ENCODE results near the gene AP1G1.

The AP1G1 gene

GRCh38 chr16:71748226-71748625 is 60.4 kb downstream of the AP1G1 start:
- DNase-seq = no peak

GRCh38 chr16:71746442-71747046 is 62.1 kb downstream of the AP1G1 start:
- no peak for DNase-seq

GRCh38 chr16:71738855-71739254 is 69.8 kb downstream of the AP1G1 start:
- no peak for DNase-seq

DNA sequence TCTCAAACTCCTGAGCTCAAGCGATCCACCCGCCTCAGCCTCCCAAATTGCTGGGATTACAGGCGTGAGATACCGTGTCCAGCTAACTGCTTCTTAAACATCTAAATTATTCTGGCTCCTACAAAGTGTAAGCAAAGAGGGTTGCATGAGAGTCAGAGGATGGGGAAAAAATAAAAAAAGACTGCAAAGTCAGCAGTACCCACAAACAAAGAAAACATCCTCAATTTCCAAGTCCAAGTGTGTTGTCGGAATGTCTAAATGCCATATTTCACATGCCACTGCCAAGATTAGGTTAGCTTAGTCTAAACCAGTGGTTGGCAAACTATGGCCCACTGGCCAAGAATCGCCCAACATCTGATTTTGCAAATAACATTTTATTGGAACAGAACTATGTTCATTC is 71.1 kb downstream of the AP1G1 start:
- no peak for DNase-seq

- no peak for DNase-seq
These were observed 74.1 kb downstream of the AP1G1 start for GRCh38 chr16:71734511-71734910.

DNA sequence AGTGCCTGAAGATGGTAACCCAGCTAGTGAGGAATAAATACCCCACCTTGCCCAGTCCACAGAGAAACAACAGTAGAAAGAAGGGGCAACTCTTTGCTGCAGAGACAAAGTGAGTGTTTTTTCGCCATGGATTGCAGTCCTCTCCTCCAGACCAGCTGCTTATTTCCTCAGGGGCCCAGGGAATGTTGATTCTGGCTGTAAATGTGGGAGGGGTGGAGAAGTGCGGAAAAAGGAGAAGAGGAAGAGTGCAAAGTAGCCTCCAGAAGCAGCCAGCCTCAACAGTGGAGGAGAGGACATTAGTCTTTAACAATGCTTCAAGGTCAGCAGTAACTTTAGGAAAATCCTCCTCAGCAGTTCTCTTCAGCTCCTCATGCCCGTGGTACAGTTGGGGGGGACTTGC is 76.0 kb downstream of the AP1G1 start:
- no peak for DNase-seq

DNA sequence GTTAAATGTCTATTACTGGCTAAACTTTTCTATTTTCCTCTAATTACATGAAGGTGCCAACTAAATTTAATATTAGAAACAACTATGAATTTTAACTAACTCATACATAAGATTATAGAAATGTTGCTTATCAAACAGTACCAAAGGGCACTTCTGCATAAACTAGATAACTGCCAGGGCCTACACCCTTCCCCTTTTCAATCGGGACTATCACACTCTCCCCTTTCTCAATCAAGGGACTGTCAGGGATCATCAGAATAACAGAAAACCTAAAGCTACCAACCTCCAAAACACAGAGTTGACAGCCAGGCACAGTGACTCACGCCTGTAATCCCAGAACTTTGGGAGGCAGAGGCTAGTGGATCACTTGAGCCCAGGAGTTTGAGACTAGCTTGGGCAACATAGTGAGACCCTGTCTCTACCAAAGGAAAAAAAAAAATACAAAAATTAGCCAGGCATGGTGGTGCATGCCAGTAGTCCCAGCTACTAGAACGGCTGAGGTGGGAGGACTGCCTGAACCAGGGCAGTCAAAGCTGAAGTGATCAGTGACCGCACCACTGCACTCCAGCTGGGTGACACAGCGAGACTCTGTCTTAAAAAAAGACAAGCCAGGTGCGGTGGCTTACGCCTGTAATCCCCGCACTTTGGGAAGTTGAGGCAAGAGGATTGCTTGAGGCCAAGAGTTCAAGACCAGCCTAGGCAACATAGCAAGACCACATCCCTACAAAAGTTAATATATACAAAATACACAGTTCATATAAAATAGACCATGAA is 80.9 kb downstream of the AP1G1 start:
- DNase-seq = no peak

GRCh38 chr16:71726476-71727315 is 81.9 kb downstream of the AP1G1 start:
- no peak for DNase-seq

DNA sequence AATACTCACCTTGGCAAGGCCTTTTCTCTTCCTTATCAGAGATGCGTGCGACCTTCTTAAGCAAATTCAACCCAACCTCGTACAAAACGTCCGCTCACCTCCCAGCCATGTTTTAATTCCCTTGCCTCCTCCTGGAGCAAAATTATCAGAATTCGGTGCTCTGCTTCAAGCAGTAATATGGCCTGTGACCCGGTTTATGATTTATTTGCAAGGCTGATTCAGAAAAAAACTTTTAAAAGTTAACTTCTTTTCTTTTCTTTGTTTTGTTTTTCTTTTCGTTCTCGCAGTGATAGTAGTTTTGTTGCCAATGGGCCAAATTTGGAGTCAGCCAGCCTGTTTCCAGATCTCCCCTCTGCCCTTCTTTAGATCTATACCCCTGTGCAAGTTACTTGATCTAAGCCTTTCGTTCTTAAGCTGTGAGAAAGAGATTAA is 84.3 kb downstream of the AP1G1 start, which contains the start of gene PHLPP2:
Gene PHLPP2, minus strand, starts transcription at position 382 of the 432 bp plus-strand sequence. CDS start 9,906 bp downstream, outside the sequence.
- DNase-seq = no peak

DNA sequence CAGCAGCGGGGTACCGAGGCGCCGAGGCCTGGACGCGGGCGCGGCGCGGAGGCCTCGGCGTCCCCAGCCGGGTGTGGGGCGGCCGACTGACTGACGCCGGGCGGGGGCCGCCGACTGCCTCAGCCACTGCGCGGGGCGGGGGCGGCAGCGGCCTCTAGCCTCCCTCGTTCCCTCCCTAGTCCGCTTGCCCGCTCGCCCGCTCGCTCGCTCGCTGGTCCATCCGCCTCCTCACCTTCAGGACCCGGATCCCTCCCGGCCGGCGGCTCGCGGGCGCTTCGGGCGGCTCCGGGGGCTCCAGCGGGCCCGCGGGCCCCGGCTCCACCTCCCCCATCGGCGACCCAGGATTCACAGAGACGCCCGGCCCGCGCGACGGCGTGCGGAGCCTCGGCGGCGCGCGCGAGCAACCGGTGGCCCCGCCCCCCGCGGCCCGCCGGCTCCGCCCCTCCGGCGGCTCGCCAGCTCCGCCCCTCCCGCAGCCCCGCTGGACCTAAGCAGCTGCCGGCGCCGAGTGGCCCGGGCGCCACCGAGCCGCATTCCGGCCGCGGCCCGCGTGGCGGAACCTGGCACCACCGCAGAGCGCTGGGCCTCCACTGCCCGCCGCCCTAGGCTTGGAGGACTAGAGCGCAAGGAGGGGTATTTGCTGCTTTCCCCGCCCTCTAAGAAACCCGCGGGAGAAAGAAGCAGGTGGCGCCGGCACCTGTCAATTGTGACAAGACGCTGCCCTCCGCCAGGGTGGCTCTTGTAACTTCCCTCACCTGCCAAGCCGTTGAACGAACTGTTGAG is 84.9 kb downstream of the AP1G1 start:
- DNase-seq = peak; percentile 83

- peak; percentile 79 for DNase-seq
These were observed 85.7 kb downstream of the AP1G1 start for GRCh38 chr16:71722801-71723536.

- DNase-seq = no peak
These were observed 87.4 kb downstream of the AP1G1 start for GRCh38 chr16:71721066-71721740.

- DNase-seq = no peak
These were observed 96.1 kb downstream of the AP1G1 start for GRCh38 chr16:71712501-71712900.

DNA sequence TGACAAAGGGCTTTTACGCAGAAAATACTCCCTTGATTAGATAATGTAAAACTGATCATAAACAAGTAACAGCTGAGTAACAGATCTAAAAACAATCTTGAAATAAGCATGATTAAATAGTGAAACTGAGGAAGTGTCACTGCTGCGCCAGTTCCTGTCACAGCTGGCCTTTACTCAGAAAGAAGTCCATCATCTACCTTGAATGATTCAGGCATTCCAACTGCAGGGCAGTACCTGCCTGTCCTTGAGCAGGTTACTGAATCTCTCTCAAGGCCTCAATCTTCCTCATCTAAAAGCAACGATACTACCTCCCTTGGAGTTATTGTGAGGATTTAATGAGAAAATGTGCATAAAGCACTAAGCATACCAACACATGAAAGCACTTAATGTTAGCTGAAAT is 96.8 kb downstream of the AP1G1 start:
- DNase-seq = no peak

DNA sequence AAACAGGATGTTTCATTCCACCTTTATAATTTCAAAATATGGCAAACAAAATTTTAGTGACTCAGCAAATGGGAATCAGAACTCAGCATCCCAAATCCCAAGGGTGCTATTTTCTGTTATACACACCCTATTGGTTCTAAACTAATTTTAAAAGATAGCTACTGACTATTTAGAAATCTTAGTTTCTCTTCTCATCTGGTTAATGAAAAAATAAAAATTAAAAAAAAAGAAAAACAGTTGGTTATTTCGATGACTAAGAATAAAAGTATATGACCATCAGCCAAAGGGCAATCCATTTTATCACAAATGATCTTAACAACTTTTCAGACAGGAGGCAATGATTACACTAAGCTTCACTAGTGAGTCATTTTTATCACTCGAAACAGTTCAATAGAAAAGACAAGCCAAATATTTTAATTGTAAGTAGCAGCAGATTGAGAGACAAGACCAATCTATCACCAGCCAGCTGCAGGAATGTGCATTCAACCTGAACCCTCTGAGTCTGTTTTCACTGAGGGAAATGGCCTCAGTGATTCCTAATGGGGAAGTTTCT is 99.3 kb downstream of the AP1G1 start:
- DNase-seq = no peak

GRCh38 chr16:71708696-71709095 is 99.9 kb downstream of the AP1G1 start:
- no peak for DNase-seq

GRCh38 chr16:71707199-71707598 is 101.4 kb downstream of the AP1G1 start:
- no peak for DNase-seq

- no peak for DNase-seq
These were observed 102.6 kb downstream of the AP1G1 start for GRCh38 chr16:71706046-71706445.

GRCh38 chr16:71703333-71703732 is 105.3 kb downstream of the AP1G1 start:
- no peak for DNase-seq

GRCh38 chr16:71700831-71701230 is 107.8 kb downstream of the AP1G1 start:
- no peak for DNase-seq

- DNase-seq = no peak
These were observed 110.1 kb downstream of the AP1G1 start for GRCh38 chr16:71698491-71698890.

All from right hindlimb (tissue), 1 donor.